C4-2B (cell line): Measurements from ENCODE around the gene PTPRS.
"Not testable (repeated sequence)": the region's sequence is repeated elsewhere in the genome, so short reads cannot be mapped to it uniquely, and the experiment has no call there.

Experiments used
- H3K27ac ChIP-seq: fragments of 450-650 bp; 2 replicates; pipeline ENCODE4 v1.5.1; 2017
- CTCF ChIP-seq: fragments of 450-650 bp; conservative IDR thresholded peaks from 2 replicates; pipeline ENCODE4 v1.5.1; 2017; ENCODE audit warnings: mild to moderate bottlenecking
- ZFX ChIP-seq: fragments of 450-650 bp; IDR thresholded peaks from 2 replicates; pipeline ENCODE4 v1.6.1; 2017

Gene PTPRS

GRCh38 chr19:5331790-5332189, 8.8 kb downstream of the PTPRS start:
- TF ChIP-seq CTCF = no peak
- no peak for TF ChIP-seq ZFX
- no peak overlapping the region for H3K27ac ChIP-seq

GRCh38 chr19:5330307-5330720, 10.3 kb downstream of the PTPRS start:
- TF ChIP-seq CTCF (no peak), ZFX (no peak)

GRCh38 chr19:5329141-5329540, 11.5 kb downstream of the PTPRS start:
- H3K27ac ChIP-seq = no peak overlapping the region
- no peak for TF ChIP-seq ZFX
- no peak for TF ChIP-seq CTCF

More at GRCh38 chr19:5330307-5330720, 10.3 kb downstream of the PTPRS start:
- no peak overlapping the region for H3K27ac ChIP-seq

- not testable (repeated sequence) for H3K27ac ChIP-seq
Measured at GRCh38 chr19:5328407-5328806, 12.2 kb downstream of the PTPRS start.

GRCh38 chr19:5326986-5327623, 13.5 kb downstream of the PTPRS start:
- no peak overlapping the region for H3K27ac ChIP-seq
- TF ChIP-seq CTCF (no peak), ZFX (no peak)

GRCh38 chr19:5326545-5326944, 14.1 kb downstream of the PTPRS start:
- TF ChIP-seq CTCF (no peak), ZFX (no peak)
- H3K27ac ChIP-seq = no peak overlapping the region

GRCh38 chr19:5324947-5325346, 15.7 kb downstream of the PTPRS start:
- TF ChIP-seq ZFX (no peak), CTCF (no peak)
- no peak overlapping the region for H3K27ac ChIP-seq

GRCh38 chr19:5323475-5323811, 17.2 kb downstream of the PTPRS start:
- TF ChIP-seq CTCF (no peak), ZFX (no peak)
- no peak overlapping the region for H3K27ac ChIP-seq
